Stomach (tissue), 9 donors: ENCODE results near the gene BSN. TPM values are rescaled to one million over a fixed set of nuclear protein-coding genes. Genes with fewer than 3 reads are reported as not detected.

Experiments
- DNase-seq, 2 donors: peaks; one replicate each; pipeline versions ENCODE4 v3.0.0 to v3.0.0-alpha.2; 2013 to 2019
- H3K27ac ChIP-seq, 5 donors: fragments of 200-600 bp in 4 of 5; sonication (generic) in 4 of 5; one replicate each; pipeline ENCODE4 v1.5.1; 2013 to 2019; ENCODE audit warnings: mild to moderate bottlenecking in 1 of 5, moderate library complexity in 1 of 5
- H3K27me3 ChIP-seq, 3 donors: fragments of 200-600 bp; sonication (generic); one replicate each; pipeline ENCODE4 v1.5.1; 2017 to 2019; ENCODE audit warnings: mixed run types in 1 of 3
- H3K36me3 ChIP-seq, 4 donors: fragments of 200-600 bp; sonication (generic); 1 replicate in 3 of 4; 2 replicates in 1 of 4; pipeline ENCODE4 v1.5.1; 2016 to 2019
- H3K4me1 ChIP-seq, 4 donors: fragments of 200-600 bp; sonication (generic); one replicate each; pipeline ENCODE4 v1.5.1; 2016 to 2019
- H3K4me3 ChIP-seq, 4 donors: fragments of 200-600 bp; sonication (generic) in 3 of 4; one replicate each; pipeline ENCODE4 v1.5.1; 2016 to 2019; ENCODE audit warnings: mild to moderate bottlenecking in 1 of 4
- H3K9me3 ChIP-seq, 4 donors: fragments of 200-600 bp; sonication (generic); one replicate each; pipeline ENCODE4 v1.5.1; 2016 to 2019
- CTCF ChIP-seq, 7 experiments: fragments of 450-650 bp in 4 of 7; fragments of 200-600 bp in 3 of 7; sonication (generic) in 3 of 7; IDR thresholded peaks; one replicate each; pipeline ENCODE4 v1.5.1; 2016 to 2019; ENCODE audit warnings: antibody characterized with exemption in 7 of 7, control low read depth in 2 of 7, mild to moderate bottlenecking in 1 of 7
- EP300 ChIP-seq: sonication (generic); formaldehyde crosslinking; IDR thresholded peaks from one replicate; pipeline ENCODE4 v1.6.1; 2017; ENCODE audit warnings: antibody characterized with exemption
- POLR2A ChIP-seq, 4 donors: fragments of 450-650 bp; IDR thresholded peaks; one replicate each; pipeline ENCODE4 v1.6.1; 2016; ENCODE audit warnings: antibody characterized with exemption in 4 of 4, control low read depth in 2 of 4, mild to moderate bottlenecking in 1 of 4, moderate library complexity in 1 of 4
- POLR2AphosphoS5 ChIP-seq, 3 donors: sonication (generic); formaldehyde crosslinking; IDR thresholded peaks; one replicate each; pipeline ENCODE4 v1.6.1; 2016; ENCODE audit warnings: antibody characterized with exemption in 3 of 3
- WGBS, 5 donors: extraction: QIAGEN DNeasy Blood & Tissue Kit in 3 of 5; methylation state at CpG; one replicate each; pipeline versions ENCODE4 v1.1.5 to v1.1.7; 2013 to 2018; 5-methylcytosine and 5-hydroxymethylcytosine counted together
- intact Hi-C: fragments of 100-400 bp; cut with DNase I; formaldehyde crosslinking; loops from one replicate; pipeline ENCODE4 v1.15.1; 2023; ENCODE audit warnings: low total_unique reads
- polyA plus RNA-seq, 3 donors: library from polyadenylated mRNA; stranded (reverse); fragments of 200-250 nt; gene quantifications; one replicate each; pipeline ENCODE4 v1.2.3, GENCODE V29; 2013
- total RNA-seq, 5 donors: library from RNA; depleted of rRNA; stranded (reverse); fragments of >200 nt; gene quantifications; one replicate each; pipeline versions ENCODE4 v1.1.0 to v1.2.3, GENCODE V29; 2014 to 2016
- donor health status: healthy with polysubstance abuse.
- donor health status: Bipolar disorder and iron deficiency.
- donor health status: healthy.

The BSN gene
- total and polyA plus RNA-seq, 8 donors = 0.03 to 4.5 (median 0.77) TPM; not detected in 2

GRCh38 chr3:49674497-49674983 lies 120.3 kb downstream of the BSN start:
- TF ChIP-seq EP300 (no peak), POLR2A (IDR thresholded peaks at IDR 0.05) (no peak), POLR2AphosphoS5 (IDR thresholded peaks at IDR 0.05) (no peak), CTCF (IDR thresholded peaks at IDR 0.05) (no peak)
- Histone ChIP-seq H3K27me3 (no peaks in the 10 kb centered on the region), H3K27ac (peak overlapping the region; percentile 87 to 96 (median 93)), H3K4me1 (peaks cover 19 to 43% (median 32%) of the 10 kb centered on the region in 4 donors), H3K4me3 (peak overlapping the region; percentile 81 to 95 (median 90)), H3K36me3 (peaks cover 38 to 44% (median 41%) of the 10 kb centered on the region in 4 donors), H3K9me3 (no peaks in the 10 kb centered on the region)
- DNase-seq = no peak
- intact Hi-C loops = no loop called here
- 1 to 17% (median 5%) methylated on average over 25 to 34 of the region's 34 CpGs for WGBS, 5 donors

GRCh38 chr3:49675912-49676311 lies 121.6 kb downstream of the BSN start:
- no peaks in the 10 kb centered on the region for H3K9me3 ChIP-seq
- intact Hi-C loops = no loop called here
- DNase-seq = no peak
- peaks cover 19 to 42% (median 32%) of the 10 kb centered on the region in 4 donors for H3K4me1 ChIP-seq
- H3K27ac ChIP-seq = no peak overlapping the region
- TF ChIP-seq EP300 = no peak
- TF ChIP-seq POLR2AphosphoS5 (IDR thresholded peaks at IDR 0.05) = no peak
- no peak for TF ChIP-seq POLR2A (IDR thresholded peaks at IDR 0.05)
- 83 to 93% (median 90%) methylated on average over 10 to 11 of the region's 11 CpGs for WGBS, 5 donors
- peaks cover 51 to 57% (median 55%) of the 10 kb centered on the region in 4 donors for H3K36me3 ChIP-seq
- no peak overlapping the region for H3K4me3 ChIP-seq
- no peaks in the 10 kb centered on the region for H3K27me3 ChIP-seq

- no peak overlapping the region for H3K4me3 ChIP-seq
- H3K36me3 ChIP-seq = peaks cover 82 to 95% (median 93%) of the 10 kb centered on the region in 4 donors
- peaks cover 2 to 17% (median 10%) of the 10 kb centered on the region in 4 donors for H3K4me1 ChIP-seq
- TF ChIP-seq POLR2AphosphoS5 (IDR thresholded peaks at IDR 0.05) (no peak), POLR2A (IDR thresholded peaks at IDR 0.05) (no peak), EP300 (no peak), CTCF (IDR thresholded peaks at IDR 0.05) (no peak)
- H3K27ac ChIP-seq = no peak overlapping the region
- DNase-seq = no peak
- intact Hi-C loops = no loop called here
- 88 to 93% (median 90%) methylated on average over 6 to 7 of the region's 7 CpGs for WGBS, 5 donors
- no peaks in the 10 kb centered on the region for H3K9me3 ChIP-seq
- peaks cover 0 to 1% (median 0%) of the 10 kb centered on the region in 3 donors for H3K27me3 ChIP-seq
These were observed 126.4 kb downstream of the BSN start for GRCh38 chr3:49680493-49681231.

- Histone ChIP-seq H3K4me1 (peaks cover under 1 to 17% (median 11%) of the 10 kb centered on the region in 4 donors), H3K27ac (no peak overlapping the region), H3K36me3 (peaks cover 77 to 90% (median 87%) of the 10 kb centered on the region in 4 donors), H3K4me3 (no peak overlapping the region), H3K27me3 (peaks cover 0 to 6% (median 0%) of the 10 kb centered on the region in 3 donors), H3K9me3 (no peaks in the 10 kb centered on the region)
- DNase-seq = no peak
- TF ChIP-seq POLR2AphosphoS5 (IDR thresholded peaks at IDR 0.05) (no peak), POLR2A (IDR thresholded peaks at IDR 0.05) (no peak), CTCF (IDR thresholded peaks at IDR 0.05) (no peak), EP300 (no peak)
- intact Hi-C loops = no loop called here
- WGBS, 5 donors = 89 to 100% (median 97%) methylated on average over 2 of the region's 2 CpGs
These were observed 126.9 kb downstream of the BSN start for GRCh38 chr3:49681232-49681522.

- no peak for DNase-seq
- WGBS, 5 donors = 85 to 92% (median 90%) methylated on average over 4 of the region's 4 CpGs
- Histone ChIP-seq H3K36me3 (peaks cover 73 to 86% (median 84%) of the 10 kb centered on the region in 4 donors), H3K27me3 (peaks cover 0 to 10% (median 0%) of the 10 kb centered on the region in 3 donors), H3K9me3 (no peaks in the 10 kb centered on the region), H3K4me3 (no peak overlapping the region), H3K27ac (no peak overlapping the region), H3K4me1 (peaks cover 4 to 17% (median 11%) of the 10 kb centered on the region in 4 donors)
- intact Hi-C loops = no loop called here
- TF ChIP-seq CTCF (IDR thresholded peaks at IDR 0.05) (no peak), POLR2AphosphoS5 (IDR thresholded peaks at IDR 0.05) (no peak), EP300 (no peak), POLR2A (IDR thresholded peaks at IDR 0.05) (no peak)
These were observed 127.3 kb downstream of the BSN start for GRCh38 chr3:49681543-49681942.
